HepG2 (cell line): ENCODE measurements around the gene MRPS34. TPM values are rescaled to one million over a fixed set of nuclear protein-coding genes. Genes with fewer than 3 reads are reported as not detected.

Experiments used
- ARID3A ChIP-seq: IDR thresholded peaks from 2 replicates; pipeline ENCODE4 v1.6.1; 2012; ENCODE audit warnings: low read depth, low read length, improper control_type of control experiment
- DPF2 ChIP-seq: sonication (generic); formaldehyde crosslinking; IDR thresholded peaks from 2 replicates; pipeline ENCODE4 v1.4.0; 2020; ENCODE audit warnings: mild to moderate bottlenecking, low read depth, missing genetic modification reagents, borderline replicate concordance
- DR1 ChIP-seq: sonication (generic); formaldehyde crosslinking; IDR thresholded peaks from 2 replicates; pipeline ENCODE4 v1.8.0; 2021; ENCODE audit warnings: mild to moderate bottlenecking, missing genetic modification reagents, inconsistent platforms
- KDM5A ChIP-seq: fragments of 200-600 bp; sonication (generic); IDR thresholded peaks from 2 replicates; pipeline ENCODE4 v1.7.0; 2018; ENCODE audit warnings: antibody characterized with exemption, mild to moderate bottlenecking, low read length, borderline replicate concordance
- KLF6 ChIP-seq: IDR thresholded peaks from 2 replicates; pipeline ENCODE4 v1.8.0; 2016; ENCODE audit warnings: missing biosample characterization, missing genetic modification reagents
- MTA1 ChIP-seq: sonication (generic); formaldehyde crosslinking; IDR thresholded peaks from 2 replicates; pipeline ENCODE4 v1.4.0; 2020; ENCODE audit warnings: missing genetic modification reagents, mild to moderate bottlenecking, borderline replicate concordance
- NAIF1 ChIP-seq: sonication (generic); formaldehyde crosslinking; IDR thresholded peaks from 2 replicates; pipeline ENCODE4 v1.5.0; 2020; ENCODE audit warnings: mild to moderate bottlenecking, missing genetic modification reagents, borderline replicate concordance
- SALL1 ChIP-seq: sonication (generic); formaldehyde crosslinking; IDR thresholded peaks from 2 replicates; pipeline ENCODE4 v1.8.0; 2022; ENCODE audit warnings: mild to moderate bottlenecking, missing genetic modification reagents
- SALL2 ChIP-seq: sonication (generic); formaldehyde crosslinking; IDR thresholded peaks from 2 replicates; pipeline ENCODE4 v1.8.1; 2023; ENCODE audit warnings: mild to moderate bottlenecking, missing genetic modification reagents, inconsistent platforms
- SRSF9 ChIP-seq: fragments of 200-400 bp; formaldehyde crosslinking; IDR thresholded peaks from 2 replicates; pipeline ENCODE4 v1.6.1; 2018; ENCODE audit warnings: borderline replicate concordance, mild to moderate bottlenecking, low read depth, low read length; ENCODE audit not compliant: insufficient read depth, poor library complexity, severe bottlenecking
- ZFP41 ChIP-seq: sonication (generic); formaldehyde crosslinking; IDR thresholded peaks from 2 replicates; pipeline ENCODE4 v1.4.0; 2020; ENCODE audit warnings: mild to moderate bottlenecking, missing genetic modification reagents, borderline replicate concordance
- ZFP62 ChIP-seq: sonication (generic); formaldehyde crosslinking; IDR thresholded peaks from 2 replicates; pipeline ENCODE4 v1.4.0; 2020; ENCODE audit warnings: missing genetic modification reagents
- ZFP90 ChIP-seq: sonication (generic); formaldehyde crosslinking; IDR thresholded peaks from 2 replicates; pipeline ENCODE4 v1.8.0; 2022; ENCODE audit warnings: missing genetic modification reagents, mild to moderate bottlenecking, inconsistent platforms, borderline replicate concordance
- ZNF12 ChIP-seq: sonication (generic); formaldehyde crosslinking; IDR thresholded peaks from 2 replicates; pipeline ENCODE4 v1.5.0; 2020; ENCODE audit warnings: missing genetic modification reagents
- ZNF318 ChIP-seq: sonication (generic); formaldehyde crosslinking; IDR thresholded peaks from 2 replicates; pipeline ENCODE4 v1.4.0; 2020; ENCODE audit warnings: mild to moderate bottlenecking, missing genetic modification reagents
- ZNF432 ChIP-seq: sonication (generic); formaldehyde crosslinking; IDR thresholded peaks from 2 replicates; pipeline ENCODE4 v1.5.0; 2020; ENCODE audit warnings: missing genetic modification reagents, mild to moderate bottlenecking, borderline replicate concordance
- ZNF572 ChIP-seq: sonication (generic); formaldehyde crosslinking; IDR thresholded peaks from 2 replicates; pipeline ENCODE4 v1.5.1; 2020; ENCODE audit warnings: mild to moderate bottlenecking, missing genetic modification reagents
- ZNF709 ChIP-seq: sonication (generic); formaldehyde crosslinking; IDR thresholded peaks from 2 replicates; pipeline ENCODE4 v1.5.0; 2020; ENCODE audit warnings: mild to moderate bottlenecking, missing genetic modification reagents
- polyA plus RNA-seq, 8 experiments: library from polyadenylated mRNA; depleted of rRNA in 3 of 8; stranded (reverse) in 7 of 8; unstranded in 1 of 8; fragments of >200 nt; fragmentation: Illumina TruSeq in 4 of 8; extraction: Trizol in 4 of 8; gene quantifications; 2 replicates each; pipeline versions ENCODE4 v1.2.1 to v1.2.3, GENCODE V29; 2011 to 2016; ENCODE audit warnings: low read depth in 4 of 8, missing spikeins in 1 of 8, mixed read lengths in 1 of 8; ENCODE audit not compliant: insufficient read depth in 1 of 8
- total RNA-seq, 5 experiments: library from RNA; depleted of rRNA; stranded (reverse); fragments of >200 nt; fragmentation: Illumina TruSeq; extraction: Trizol; gene quantifications; 2 replicates each; pipeline ENCODE4 v1.2.3, GENCODE V29; 2016; ENCODE audit warnings: low read depth in 1 of 5
- TF ChIP-seq, protein P1 (sequence below): sonication (generic); formaldehyde crosslinking; IDR thresholded peaks from 2 replicates; pipeline ENCODE4 v1.4.0; 2020; ENCODE audit warnings: missing genetic modification reagents

Gene MRPS34
- total and polyA plus RNA-seq, 2 of the 13 experiments (the other 11 are each of a cell fraction or from before 2014, with no cell fraction given) = 63.5 to 131 TPM

DNA sequence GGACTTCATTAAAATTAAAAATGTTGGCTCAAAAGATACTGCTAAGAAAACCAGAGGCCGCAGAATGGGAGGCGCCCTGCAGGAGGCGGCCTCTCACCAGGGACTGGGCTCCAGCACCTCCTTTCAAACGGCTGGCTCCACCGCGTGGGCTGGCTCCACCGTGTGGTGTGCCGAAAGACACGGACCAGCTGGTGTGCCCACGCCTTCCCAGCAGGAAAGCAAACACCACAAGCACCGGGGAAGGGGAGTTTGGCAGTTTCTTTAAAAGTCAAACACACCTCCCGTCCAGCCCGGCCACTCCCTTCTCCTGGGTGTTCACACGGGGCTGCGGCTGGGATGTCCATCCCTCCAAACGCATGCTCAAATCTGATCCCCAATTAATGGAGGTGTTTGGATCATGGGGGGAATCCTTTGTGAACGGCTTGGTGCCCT is 39.8 kb upstream of the MRPS34 start (continued):
- TF ChIP-seq, protein P1, sequence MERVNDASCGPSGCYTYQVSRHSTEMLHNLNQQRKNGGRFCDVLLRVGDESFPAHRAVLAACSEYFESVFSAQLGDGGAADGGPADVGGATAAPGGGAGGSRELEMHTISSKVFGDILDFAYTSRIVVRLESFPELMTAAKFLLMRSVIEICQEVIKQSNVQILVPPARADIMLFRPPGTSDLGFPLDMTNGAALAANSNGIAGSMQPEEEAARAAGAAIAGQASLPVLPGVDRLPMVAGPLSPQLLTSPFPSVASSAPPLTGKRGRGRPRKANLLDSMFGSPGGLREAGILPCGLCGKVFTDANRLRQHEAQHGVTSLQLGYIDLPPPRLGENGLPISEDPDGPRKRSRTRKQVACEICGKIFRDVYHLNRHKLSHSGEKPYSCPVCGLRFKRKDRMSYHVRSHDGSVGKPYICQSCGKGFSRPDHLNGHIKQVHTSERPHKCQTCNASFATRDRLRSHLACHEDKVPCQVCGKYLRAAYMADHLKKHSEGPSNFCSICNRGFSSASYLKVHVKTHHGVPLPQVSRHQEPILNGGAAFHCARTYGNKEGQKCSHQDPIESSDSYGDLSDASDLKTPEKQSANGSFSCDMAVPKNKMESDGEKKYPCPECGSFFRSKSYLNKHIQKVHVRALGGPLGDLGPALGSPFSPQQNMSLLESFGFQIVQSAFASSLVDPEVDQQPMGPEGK (CRISPR knock-in tag) = peak; percentile 61
- no peak for TF ChIP-seq ZNF572 (CRISPR knock-in tag)
- no peak for TF ChIP-seq ZNF432 (CRISPR knock-in tag)
- no peak for TF ChIP-seq DPF2 (CRISPR knock-in tag)
- TF ChIP-seq ZNF318 (CRISPR knock-in tag) = no peak
- TF ChIP-seq SALL1 (CRISPR knock-in tag) = peak; percentile 64; the same call in 1 of the 2 replicates
- no peak for TF ChIP-seq ZNF709 (CRISPR knock-in tag)
- peak; percentile 34; the same call in 1 of the 2 replicates for TF ChIP-seq MTA1 (CRISPR knock-in tag)
- no peak for TF ChIP-seq SRSF9
- no peak for TF ChIP-seq SALL2 (CRISPR knock-in tag)
- no peak for TF ChIP-seq NAIF1
- TF ChIP-seq ARID3A = no peak
- TF ChIP-seq ZFP62 (CRISPR knock-in tag) = no peak
- 0 out of 2 replicates have a peak, but pooled peaks have one; percentile 44 for TF ChIP-seq ZFP90 (CRISPR knock-in tag)
- no peak for TF ChIP-seq DR1 (CRISPR knock-in tag)
- no peak for TF ChIP-seq KLF6 (CRISPR knock-in tag)
- TF ChIP-seq KDM5A = no peak
- TF ChIP-seq ZNF12 (CRISPR knock-in tag) = no peak
- no peak for TF ChIP-seq ZFP41 (CRISPR knock-in tag)
